ENCODE data around the gene CCR6. TPM values are rescaled to one million over a fixed set of nuclear protein-coding genes. Genes with fewer than 3 reads are reported as not detected.

The CCR6 gene
- total RNA-seq, 6 experiments from 2014 or later: not detected

- peaks cover 6% of the 10 kb centered on the region; the same call in 1 of the 2 replicates for H3K36me3 Mint-ChIP-seq (ENCODE audit: low read depth)
- H3K4me1 Mint-ChIP-seq (ENCODE audit: low read depth): no peaks in the 10 kb centered on the region; the same call in 1 of the 2 replicates
- TF ChIP-seq, protein P1, sequence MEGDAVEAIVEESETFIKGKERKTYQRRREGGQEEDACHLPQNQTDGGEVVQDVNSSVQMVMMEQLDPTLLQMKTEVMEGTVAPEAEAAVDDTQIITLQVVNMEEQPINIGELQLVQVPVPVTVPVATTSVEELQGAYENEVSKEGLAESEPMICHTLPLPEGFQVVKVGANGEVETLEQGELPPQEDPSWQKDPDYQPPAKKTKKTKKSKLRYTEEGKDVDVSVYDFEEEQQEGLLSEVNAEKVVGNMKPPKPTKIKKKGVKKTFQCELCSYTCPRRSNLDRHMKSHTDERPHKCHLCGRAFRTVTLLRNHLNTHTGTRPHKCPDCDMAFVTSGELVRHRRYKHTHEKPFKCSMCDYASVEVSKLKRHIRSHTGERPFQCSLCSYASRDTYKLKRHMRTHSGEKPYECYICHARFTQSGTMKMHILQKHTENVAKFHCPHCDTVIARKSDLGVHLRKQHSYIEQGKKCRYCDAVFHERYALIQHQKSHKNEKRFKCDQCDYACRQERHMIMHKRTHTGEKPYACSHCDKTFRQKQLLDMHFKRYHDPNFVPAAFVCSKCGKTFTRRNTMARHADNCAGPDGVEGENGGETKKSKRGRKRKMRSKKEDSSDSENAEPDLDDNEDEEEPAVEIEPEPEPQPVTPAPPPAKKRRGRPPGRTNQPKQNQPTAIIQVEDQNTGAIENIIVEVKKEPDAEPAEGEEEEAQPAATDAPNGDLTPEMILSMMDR (IDR thresholded peaks at IDR 0.05): no peak
- no peak overlapping the region for H3K27ac Mint-ChIP-seq
- H3K9me3 Mint-ChIP-seq: peaks cover 35% of the 10 kb centered on the region
- DNase-seq: no peak
- no peak overlapping the region for H3K4me3 Mint-ChIP-seq
- peaks cover 2% of the 10 kb centered on the region for H3K27me3 Mint-ChIP-seq (ENCODE audit: insufficient read depth)
Measured at GRCh38 chr6:167154895-167155294, 32.0 kb downstream of the CCR6 start.

GRCh38 chr6:167157414-167157813 lies 34.5 kb downstream of the CCR6 start:
- H3K27me3 Mint-ChIP-seq (ENCODE audit: insufficient read depth): peaks cover 2% of the 10 kb centered on the region
- no peaks in the 10 kb centered on the region for H3K4me1 Mint-ChIP-seq (ENCODE audit: low read depth)
- no peak for DNase-seq
- H3K27ac Mint-ChIP-seq: no peak overlapping the region
- TF ChIP-seq, protein P1 (IDR thresholded peaks at IDR 0.05): no peak
- peaks cover 32% of the 10 kb centered on the region for H3K9me3 Mint-ChIP-seq
- no peak overlapping the region for H3K4me3 Mint-ChIP-seq
- no peaks in the 10 kb centered on the region for H3K36me3 Mint-ChIP-seq (ENCODE audit: low read depth)

- H3K27me3 Mint-ChIP-seq (ENCODE audit: insufficient read depth): peaks cover 2% of the 10 kb centered on the region
- H3K27ac Mint-ChIP-seq: no peak within 1 kb of the TSS
- no peaks in the 10 kb centered on the region for H3K4me1 Mint-ChIP-seq (ENCODE audit: low read depth)
Measured at GRCh38 chr6:167157863-167158262, 35.0 kb downstream of the CCR6 start, which contains the start of gene GPR31. GPR31 (minus strand) TSS chr6:167157980; CDS start chr6:167157831, 149 bp downstream.

GRCh38 chr6:167161851-167162467 lies 39.1 kb downstream of the CCR6 start:
- Mint-ChIP-seq H3K4me3 (no peak overlapping the region), H3K27me3 (ENCODE audit: insufficient read depth) (no peaks in the 10 kb centered on the region; the same call in none of the 2 replicates), H3K4me1 (ENCODE audit: low read depth) (no peaks in the 10 kb centered on the region), H3K9me3 (peaks cover 28% of the 10 kb centered on the region), H3K27ac (no peak overlapping the region), H3K36me3 (ENCODE audit: low read depth) (no peaks in the 10 kb centered on the region)
- TF ChIP-seq, protein P1 (IDR thresholded peaks at IDR 0.05): no peak
- DNase-seq: no peak

More at GRCh38 chr6:167157863-167158262, 35.0 kb downstream of the CCR6 start, which contains the start of gene GPR31:
- H3K9me3 Mint-ChIP-seq: peaks cover 33% of the 10 kb centered on the region
- TF ChIP-seq, protein P1 (IDR thresholded peaks at IDR 0.05): no peak
- no peaks in the 10 kb centered on the region for H3K36me3 Mint-ChIP-seq (ENCODE audit: low read depth)
- H3K4me3 Mint-ChIP-seq: no peak within 1 kb of the TSS
- no peak for DNase-seq

DNA sequence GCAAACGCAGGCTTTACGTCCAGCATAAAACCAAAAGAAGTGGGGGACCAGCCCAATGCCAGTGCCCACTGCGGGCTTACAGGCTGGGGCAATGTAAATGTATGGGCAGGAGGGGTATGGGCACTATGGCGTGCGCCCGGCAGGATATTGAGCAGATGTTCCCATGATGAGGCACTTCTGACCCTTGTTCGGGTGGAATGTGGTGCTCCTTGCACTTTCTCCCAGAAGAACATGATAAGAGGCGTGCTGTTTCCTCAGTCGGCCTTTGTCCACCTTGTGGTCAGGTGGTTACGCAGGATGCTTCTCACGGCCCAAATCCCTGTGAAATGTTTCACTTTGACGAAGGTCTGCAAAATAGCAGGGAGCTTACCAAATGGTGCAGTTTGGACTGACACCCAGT lies 39.7 kb downstream of the CCR6 start:
- Mint-ChIP-seq H3K9me3 (peaks cover 28% of the 10 kb centered on the region), H3K4me1 (ENCODE audit: low read depth) (no peaks in the 10 kb centered on the region), H3K4me3 (no peak overlapping the region), H3K27me3 (ENCODE audit: insufficient read depth) (no peaks in the 10 kb centered on the region; the same call in none of the 2 replicates), H3K36me3 (ENCODE audit: low read depth) (no peaks in the 10 kb centered on the region), H3K27ac (no peak overlapping the region)
- TF ChIP-seq, protein P1 (IDR thresholded peaks at IDR 0.05): no peak
- no peak for DNase-seq

Measured in HFFc6 (cell line).